OCI-M2 (cell line): Measurements from ENCODE around the gene RTN4.

Source experiments
- DNase-seq: peaks from one replicate; lab custom pipeline; 2025; ENCODE audit not compliant: unreplicated experiment; lab: John Stamatoyannopoulos, UW

Gene RTN4

DNA sequence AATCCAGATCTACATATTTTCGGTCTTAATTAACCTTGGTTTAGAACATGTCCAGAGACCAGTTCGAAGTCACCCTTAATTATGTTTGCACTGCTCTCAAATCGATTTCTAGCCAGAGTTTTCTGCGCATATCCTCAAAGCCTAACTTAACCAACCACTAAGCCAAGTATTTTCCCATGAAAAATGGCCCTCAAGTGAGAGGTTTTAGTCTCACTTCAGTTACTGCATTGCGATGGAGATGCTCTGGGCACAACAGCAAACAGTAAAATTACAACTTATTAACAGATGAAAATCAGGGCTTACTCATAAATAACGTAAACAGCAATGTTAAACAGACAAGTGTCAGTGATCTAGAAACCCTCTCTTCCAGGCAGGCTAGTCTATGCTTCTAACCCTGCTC, 4.5 kb downstream of the RTN4 start:
- no peak for DNase-seq

DNA sequence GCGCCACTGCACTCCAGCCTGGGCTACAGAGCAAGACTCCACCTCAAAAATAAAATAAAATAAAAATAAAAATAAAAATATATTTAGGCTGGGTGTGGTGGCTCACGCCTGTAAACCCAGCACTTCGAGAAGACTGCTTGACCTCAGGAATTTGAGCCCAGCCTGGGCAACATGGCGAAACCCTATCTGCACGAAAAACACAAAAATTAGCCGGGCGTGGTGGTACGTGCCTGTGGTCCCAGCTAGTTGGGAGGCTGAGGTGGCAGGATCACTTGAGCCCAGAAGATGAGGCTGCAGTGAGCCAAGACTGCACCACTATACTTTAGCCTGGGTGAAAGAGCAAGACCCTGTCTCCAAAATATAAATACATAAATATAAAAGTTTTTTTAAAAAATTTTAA, 6.4 kb downstream of the RTN4 start:
- no peak for DNase-seq

DNA sequence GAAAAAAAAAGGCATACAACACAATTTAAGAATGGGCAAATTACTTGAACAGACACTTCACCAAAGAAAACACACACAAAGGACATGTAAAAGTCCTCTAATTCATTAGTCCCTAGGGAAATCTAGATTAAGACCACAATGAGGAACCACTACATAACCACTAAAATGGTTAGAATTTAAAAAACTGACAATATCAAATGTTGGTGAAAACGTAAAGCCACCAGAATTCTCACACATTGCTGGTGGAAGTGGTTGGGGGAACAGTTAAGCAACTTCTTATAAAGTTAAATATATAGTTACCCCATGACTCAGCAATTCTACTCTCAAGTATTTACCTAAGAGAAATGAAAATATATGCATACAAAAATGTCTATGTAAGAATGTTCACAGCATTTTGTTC, 11.8 kb downstream of the RTN4 start:
- no peak for DNase-seq

DNA sequence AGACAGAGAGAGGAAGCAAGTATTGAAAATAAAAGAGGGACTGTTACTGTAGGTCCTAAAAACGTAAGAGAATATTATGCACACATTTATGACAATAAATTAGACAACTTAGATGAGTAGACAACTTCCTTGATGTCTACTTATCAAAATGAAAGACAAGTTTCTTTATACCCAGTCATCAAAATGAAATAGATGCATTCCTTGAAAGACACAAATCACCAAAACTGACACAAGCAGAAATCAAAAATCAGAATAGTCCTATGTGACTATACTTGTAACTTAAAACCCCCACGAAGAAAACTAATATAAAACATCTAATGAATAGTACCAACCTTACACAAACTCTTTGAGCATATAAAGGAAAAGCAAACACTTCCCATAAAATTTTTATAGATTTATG, 14.5 kb downstream of the RTN4 start:
- DNase-seq = no peak

DNA sequence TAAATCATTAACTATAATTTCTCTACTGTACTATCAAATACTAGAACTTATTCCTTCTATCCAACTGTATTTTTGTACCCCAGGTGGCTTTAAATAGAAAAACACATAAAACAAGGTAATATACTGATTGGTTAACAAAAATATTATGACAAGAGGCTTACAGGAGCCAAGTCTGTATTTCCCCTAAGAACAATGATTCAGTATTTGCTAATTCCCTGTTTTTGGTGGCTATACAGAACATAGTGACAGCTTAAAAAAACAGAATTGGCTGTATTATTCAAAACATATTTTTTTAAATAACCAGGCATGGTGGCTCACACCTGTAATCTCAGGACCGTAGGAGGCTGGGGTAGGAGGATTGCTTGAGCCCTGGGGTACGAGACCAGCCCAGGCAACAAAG, 16.3 kb downstream of the RTN4 start:
- DNase-seq = no peak

DNA sequence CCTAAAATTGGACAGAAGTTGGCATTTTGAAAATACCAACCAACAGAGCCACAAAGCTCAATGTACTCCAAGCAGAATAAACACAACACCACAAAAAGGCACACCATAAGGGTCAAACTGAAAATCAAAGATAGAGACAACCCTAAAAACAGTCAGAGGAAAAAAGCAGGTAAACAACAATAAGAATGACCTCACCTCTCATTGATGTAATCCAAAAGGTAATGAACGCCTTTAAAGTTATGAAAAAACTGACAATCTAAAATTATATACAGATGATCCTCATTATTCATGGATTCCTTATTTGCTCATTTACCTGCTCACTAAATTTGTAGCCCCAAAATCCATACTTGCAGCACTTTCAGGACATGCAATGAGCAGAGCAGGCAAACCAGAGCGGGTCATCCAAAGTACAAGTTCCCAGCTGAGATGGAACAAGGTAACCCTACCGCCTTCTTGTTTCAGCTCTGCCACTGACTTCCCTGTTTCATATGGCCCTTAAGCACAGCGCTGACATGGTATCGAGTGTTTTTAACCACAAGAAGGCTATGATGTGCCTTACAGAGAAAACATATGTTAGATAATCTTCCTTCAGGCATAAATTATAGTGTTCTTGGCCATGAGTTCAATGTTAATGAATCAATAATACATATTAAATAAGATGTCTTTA, 17.0 kb downstream of the RTN4 start:
- no peak for DNase-seq

DNA sequence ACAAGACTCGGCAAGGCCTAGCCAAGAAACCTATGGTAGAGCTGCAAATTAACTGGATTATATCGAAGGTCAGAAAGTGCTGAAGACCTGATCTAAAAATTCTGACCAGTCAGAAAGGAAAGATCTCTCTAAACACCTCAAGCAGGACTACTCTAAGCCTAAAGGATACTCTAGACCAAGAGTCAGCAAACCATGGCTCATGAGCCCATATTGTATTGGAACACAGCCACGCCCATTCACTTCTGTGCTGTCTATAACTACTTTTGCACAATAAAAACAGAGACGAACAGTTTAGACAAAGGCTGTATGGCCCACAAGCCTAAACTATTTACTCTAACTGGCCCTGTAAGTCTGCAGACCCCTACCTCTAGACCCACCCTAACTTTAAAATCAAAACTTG, 18.7 kb downstream of the RTN4 start:
- DNase-seq = no peak

DNA sequence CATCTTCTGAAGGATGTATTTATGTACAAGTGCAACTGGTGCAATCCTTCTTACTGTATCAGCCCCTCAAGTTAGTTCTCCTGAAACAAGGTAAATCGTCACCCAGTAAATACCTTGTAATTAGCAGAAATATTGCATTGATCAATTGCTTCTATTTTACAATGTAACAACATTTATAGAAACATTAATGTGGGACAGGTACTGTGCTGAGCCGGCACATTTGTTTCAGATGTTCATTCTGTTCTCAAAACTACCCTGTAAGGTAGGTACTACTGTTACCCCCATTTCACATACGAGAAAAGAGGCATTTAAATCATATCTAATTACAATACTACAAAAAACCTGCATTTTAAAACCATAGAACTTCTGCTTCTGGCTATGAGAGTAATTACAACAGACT, 19.5 kb downstream of the RTN4 start:
- no peak for DNase-seq

DNA sequence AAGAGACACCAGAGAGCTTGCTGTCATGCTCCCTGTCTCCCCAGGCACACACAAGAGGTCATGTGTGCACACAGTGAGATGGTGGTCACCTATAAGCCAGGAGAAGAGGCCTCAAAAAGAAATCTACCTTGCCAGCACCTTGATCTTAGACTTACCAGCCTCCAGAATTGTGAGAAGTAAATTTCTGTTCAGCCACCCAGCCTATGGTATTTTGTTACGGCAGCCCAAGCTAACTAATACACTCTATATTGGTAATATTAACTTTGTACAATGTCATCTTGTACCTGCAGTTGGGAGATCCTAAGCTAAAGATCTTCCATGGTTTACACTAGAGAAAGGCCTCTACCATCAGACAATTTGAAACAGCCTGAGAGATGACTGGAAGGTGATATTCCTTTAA, 21.2 kb downstream of the RTN4 start:
- no peak for DNase-seq

DNA sequence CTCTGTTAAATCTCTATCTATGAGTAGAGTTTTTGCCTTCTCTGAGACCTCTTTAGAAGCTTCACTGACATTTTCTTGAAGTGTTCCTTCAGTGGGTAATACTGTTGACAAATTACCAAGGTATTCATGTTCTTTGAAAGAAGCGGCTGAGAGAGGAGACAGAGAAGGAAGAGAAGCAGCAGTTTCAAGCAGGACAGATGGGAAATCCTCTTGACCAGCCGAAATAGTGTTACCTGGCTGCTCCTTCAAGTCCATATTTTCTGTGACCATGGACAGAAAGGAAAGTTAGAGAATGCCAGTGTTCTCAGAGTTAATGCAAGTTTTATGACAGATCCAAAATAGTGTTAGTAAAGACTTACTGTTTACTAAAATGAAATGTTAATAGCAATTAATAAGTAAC, 23.0 kb downstream of the RTN4 start:
- DNase-seq = no peak

DNA sequence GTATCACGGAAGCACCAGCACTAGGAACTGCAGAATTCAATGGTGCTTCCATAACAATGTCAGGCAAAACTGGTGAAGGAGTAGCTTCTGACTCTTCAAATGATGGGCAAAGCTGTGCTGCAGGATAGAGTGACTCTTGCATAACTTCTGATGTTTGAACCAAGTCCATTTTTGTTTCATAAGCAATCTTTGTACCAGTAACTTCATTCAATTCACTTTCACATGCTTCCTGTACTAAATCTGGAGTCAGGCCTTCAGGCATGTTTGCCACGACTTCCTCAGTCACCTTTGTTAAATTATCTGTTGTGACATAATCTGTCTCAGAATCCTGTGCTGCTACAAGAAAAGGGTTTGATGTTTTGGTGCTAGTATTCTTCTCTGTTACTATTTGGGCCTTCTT, 24.0 kb downstream of the RTN4 start:
- no peak for DNase-seq

DNA sequence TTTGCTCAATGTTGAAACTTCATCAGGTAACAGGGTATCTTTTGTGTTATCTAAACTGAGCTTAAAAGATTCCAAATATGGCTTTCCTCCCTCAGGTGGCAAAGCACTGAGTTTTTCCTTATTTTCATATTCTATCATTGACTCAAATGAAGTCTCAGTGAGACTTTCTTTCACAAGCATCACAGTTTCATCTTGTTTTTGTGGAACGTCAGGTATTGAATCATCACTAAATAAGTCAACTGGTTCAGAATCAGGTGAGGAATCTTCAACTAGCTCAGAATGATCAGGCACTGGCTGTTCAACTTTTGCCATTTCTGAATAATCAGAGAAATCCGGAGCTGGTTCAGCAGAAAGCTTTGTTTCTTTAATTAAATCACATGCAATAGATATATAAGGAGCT, 24.6 kb downstream of the RTN4 start:
- DNase-seq = no peak

DNA sequence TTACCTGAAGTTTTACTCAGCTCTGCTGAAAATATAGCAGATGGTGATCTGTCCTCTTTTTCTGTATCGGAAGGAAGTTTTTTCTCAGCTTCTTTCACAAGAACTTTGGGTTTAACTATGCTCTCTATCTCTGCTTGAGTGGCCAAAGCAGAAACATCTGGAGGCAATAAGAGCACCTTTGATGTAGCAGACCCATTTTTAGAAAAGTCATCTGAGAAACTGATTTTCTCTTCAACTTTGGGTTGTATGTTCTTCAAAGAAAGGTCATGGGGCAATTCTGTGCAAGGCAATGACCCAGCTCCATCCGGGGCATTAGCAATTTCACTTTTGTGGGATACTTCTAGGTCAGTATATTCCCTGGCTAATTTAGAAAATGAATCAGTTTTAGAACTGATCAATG, 25.2 kb downstream of the RTN4 start:
- no peak for DNase-seq

DNA sequence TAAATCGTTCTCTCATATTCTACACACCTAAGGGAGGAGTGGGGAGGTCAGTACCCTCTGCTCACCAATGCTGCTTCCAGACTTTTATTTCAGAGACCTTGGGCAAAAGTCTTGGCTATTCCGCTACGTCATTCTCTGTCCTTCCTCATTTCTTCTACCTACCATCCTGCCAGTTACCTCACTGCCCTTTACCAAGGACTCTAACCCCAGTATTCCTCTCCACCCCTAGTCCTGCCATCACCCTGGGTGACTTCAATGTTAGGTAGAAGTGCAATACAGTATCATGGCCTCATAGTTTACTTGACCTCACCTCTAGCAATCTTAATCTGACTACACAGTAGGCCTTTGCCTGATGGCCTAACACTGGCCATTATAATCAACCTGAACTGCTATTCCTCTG, 27.8 kb downstream of the RTN4 start:
- no peak for DNase-seq

DNA sequence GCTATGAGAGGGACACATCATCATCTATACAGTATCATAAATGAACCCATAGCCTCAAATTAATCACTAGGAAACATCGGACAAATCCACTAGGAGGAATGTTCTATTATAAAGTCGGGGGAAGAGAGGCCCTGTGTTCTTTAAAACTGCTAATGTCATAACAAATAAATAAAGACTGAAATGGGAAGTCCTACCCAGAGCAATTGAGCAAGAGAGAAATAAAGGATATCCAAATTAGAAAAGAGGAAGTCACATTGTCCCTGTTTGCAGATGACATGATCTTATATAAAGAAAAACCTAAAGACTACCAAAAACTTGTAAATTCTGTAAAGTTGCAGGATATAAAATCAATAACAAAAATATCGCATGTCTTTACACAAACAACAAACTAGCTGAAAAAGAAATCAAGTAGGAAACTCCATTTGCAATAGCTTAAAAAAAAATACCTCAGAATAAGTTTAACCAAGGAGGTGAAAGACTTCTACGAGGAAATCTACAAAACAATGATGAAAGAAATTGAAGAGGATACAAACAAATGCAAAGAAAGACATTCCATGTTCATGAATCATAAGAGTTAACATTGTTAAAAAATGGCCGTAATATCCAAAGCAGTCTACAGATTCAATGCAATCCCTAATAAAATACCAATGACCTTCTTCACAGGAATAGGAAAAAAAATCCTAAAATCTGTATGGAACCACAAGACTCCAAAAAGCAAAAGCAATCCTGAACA, 30.6 kb downstream of the RTN4 start:
- no peak for DNase-seq

DNA sequence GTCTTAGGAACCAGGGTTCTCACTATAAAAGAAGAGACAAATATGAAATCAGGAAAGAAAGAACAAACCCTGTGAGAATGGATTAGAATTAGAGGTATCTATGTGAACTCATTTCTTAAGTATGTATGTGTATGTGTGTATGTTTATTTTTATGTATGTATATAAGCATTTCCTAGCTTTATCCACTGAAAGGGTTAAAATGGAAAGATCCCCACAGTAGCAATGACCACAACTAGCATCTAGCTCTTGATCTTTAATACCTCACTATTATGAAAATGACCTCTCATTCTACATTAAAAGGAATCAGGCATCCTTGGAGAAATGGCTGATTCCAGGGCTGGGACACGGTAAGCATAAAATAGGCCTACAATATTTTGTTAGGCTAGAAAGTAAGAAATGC, 31.6 kb downstream of the RTN4 start:
- no peak for DNase-seq

DNA sequence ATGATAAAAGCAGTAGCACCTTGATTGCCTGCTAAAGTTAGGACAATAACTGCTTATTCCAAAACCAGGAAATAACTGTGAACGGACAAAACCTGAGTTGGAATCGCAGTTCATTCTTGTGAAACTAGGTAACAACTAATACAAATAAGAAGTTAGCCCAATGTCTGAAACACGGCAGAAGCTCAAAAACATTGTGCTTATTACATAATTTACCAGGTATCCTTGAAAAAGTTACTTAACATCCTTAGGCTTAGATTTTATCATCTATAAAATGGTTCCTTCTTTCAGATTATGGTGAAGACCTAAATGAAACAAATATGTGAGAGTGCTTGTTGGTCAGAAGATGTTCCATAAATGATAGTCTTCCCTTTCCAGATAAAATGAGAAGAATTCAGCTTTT, 32.4 kb downstream of the RTN4 start:
- DNase-seq = no peak

DNA sequence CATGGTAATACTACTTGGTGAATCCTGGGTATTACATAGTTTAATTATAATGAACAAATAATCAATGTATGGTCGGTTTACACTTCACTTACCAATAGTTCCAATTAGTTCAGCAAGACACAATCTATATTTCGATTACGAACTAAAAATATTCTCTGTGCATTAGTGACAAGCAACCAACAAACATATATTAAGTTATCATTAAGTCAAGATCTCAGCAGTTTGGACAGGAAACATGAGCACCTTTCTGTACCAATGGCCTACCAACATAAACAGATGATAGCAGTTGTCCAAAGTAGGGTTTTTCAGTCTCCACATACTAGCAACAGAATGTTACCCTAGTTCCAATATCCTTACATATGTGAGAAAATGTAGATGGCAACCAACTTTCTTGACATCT, 32.8 kb downstream of the RTN4 start:
- DNase-seq = no peak

DNA sequence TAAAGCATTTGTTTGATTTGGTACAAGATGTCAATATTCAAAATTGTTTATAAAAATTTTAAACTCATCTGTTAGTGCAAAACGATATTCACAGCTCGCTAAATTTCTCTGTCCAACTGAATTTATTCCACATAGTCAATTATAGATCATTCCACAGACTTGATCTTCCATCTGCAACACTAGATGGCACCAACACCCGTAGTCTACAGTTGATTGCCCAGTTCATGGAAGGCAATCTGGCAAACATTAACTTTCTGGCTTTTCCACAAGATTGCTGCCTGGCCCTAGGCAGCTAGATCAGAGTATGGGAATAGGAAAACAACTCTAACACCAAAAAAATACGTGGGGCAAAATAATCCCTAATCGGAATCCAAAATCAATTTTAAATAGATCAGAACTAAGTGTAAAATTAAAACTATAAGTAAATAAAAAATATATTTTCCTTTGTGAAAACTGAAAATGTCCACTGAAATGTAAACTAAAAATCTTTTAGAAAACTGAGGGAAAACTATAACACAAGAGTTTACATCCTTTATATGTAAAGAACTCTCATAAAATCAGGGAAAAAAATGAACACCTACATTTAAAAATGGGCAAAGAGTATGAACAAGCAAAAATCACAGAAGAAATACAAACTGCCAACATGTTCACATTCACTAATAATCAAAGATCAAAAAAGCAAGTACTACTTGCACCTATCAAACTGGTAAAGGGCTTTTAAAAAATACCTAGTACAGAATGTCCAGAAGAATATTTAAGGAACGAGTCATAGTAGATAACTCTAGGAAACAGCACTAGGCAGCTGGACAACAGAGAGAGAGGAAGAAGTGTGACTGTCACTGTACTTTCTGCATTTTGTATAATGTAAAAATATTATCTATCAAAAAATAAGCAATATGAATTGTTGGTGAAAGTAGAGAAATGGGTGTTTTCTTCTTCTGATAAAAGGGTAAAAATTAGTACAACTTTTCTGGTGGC, 35.0 kb downstream of the RTN4 start:
- no peak for DNase-seq

DNA sequence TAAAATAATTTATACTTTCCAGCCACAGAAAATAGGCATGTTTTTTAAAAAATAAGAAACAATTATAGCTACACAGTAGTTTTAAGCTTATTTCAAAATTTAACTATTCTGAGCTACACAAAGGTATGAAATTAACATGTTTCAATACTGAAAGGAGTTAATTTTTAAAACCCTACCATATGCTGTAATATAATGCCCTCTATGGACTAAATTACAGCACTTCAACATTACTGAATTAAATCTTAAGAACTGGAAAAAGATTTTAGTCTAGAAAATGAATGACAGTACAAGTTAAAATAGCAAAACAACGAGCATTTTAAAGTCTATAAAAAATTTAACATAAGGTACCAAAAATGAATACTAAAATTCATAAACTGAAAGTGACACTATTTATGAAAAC, 36.3 kb downstream of the RTN4 start:
- no peak for DNase-seq

DNA sequence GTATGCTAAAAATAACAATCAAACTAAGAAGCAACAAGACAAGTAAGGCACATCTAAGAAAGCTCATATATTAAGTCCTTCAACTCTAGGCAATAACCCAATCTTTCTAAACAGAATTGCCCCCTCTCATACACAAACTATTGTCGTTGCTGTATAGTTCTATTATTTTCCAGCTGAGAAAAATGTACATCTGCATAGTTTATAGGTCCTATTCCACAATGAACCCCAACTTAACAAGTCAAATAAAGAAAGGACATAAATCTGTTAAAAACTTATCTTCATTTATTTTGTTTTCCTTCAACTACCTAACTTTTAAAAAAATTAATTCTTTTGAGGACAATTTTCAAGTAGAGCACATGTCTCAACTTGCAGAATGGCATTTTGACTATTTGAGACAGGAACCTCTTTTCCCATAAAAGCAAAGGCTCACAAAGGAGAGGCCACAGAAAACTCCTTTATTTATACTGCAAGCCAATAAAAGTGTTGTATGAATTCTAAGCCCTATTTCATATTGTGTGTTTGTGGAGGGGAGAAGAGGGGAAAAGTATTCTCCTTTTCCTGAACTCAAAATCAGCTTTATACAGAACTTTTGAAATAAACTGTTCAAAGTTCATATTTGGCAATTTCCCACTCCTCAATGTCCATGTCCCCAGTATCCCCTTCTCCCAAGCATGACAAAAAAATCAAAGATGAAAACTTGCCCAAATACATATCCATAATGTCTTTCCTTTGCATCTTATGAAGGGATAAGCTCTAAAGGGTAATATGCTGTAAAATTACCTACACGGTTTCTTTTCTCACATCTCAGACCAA, 37.4 kb downstream of the RTN4 start:
- no peak for DNase-seq
